OCI-LY7 (cell line): ENCODE results near the gene EHD2.

Experiments used
- EZH2phosphoT487 ChIP-seq: fragments of 200-600 bp; sonication (generic); IDR thresholded peaks from 2 replicates; pipeline ENCODE4 v1.6.1; 2018; ENCODE audit warnings: low read depth, borderline replicate concordance, mild to moderate bottlenecking, mixed run types, antibody characterized with exemption, low read length, moderate library complexity, mixed read lengths
- TF ChIP-seq, protein P1 (sequence below): fragments of 200-600 bp; sonication (generic); conservative IDR thresholded peaks from 2 replicates; pipeline ENCODE4 v1.5.1; 2014; ENCODE audit warnings: mild to moderate bottlenecking, antibody characterized with exemption, low read length, moderate library complexity, mixed read lengths

DNA sequence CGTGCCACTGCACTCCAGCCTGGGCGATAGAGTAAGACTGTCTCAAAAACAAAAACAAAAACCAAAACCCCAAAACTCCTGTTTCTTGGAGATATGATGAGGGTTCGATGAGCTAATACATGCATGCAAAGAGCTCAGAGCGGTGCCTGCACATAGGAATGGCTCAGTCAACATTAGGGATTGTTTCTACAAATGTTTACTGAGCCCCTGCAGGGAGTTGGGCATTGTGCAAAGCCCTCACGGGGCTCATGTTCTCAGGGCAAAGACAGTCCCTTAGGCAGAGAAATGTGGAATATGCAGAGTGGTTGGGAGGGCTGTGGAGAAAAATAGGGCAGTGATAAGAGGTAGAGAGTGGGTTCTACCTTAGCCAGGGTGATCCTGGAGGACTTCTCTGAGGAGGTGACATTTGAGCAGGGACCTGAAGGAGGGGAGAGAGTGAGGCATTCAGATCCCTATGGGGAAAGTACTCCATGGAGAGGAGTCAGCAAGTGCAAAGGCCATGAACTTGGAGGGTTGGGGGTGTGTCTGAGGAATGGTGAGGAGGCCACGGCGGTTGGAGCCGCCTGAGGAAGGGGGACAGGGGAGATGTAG, 1.5 kb upstream of the EHD2 start:
- TF ChIP-seq, protein P1, sequence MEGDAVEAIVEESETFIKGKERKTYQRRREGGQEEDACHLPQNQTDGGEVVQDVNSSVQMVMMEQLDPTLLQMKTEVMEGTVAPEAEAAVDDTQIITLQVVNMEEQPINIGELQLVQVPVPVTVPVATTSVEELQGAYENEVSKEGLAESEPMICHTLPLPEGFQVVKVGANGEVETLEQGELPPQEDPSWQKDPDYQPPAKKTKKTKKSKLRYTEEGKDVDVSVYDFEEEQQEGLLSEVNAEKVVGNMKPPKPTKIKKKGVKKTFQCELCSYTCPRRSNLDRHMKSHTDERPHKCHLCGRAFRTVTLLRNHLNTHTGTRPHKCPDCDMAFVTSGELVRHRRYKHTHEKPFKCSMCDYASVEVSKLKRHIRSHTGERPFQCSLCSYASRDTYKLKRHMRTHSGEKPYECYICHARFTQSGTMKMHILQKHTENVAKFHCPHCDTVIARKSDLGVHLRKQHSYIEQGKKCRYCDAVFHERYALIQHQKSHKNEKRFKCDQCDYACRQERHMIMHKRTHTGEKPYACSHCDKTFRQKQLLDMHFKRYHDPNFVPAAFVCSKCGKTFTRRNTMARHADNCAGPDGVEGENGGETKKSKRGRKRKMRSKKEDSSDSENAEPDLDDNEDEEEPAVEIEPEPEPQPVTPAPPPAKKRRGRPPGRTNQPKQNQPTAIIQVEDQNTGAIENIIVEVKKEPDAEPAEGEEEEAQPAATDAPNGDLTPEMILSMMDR = no peak
- no peak for TF ChIP-seq EZH2phosphoT487
